ENCODE data around the gene NR3C2. TPM values are rescaled to one million over a fixed set of nuclear protein-coding genes. Genes with fewer than 3 reads are reported as not detected.

The NR3C2 gene
- total RNA-seq, 5 donors from 2014 or later (not counting 1 experiment from before 2014, with no cell fraction given): 33.5 to 60.4 (median 34.5) TPM

GRCh38 chr4:148275266-148275665 is 166.9 kb downstream of the NR3C2 start:
- no CpG with 5 or more reads among the region's 4 CpGs for WGBS (ENCODE audit: insufficient coverage)
- H3K4me1 Mint-ChIP-seq: peaks cover 36 to 44% (median 39%) of the 10 kb centered on the region in 3 donors
- H3K27me3 Mint-ChIP-seq: no peaks in the 10 kb centered on the region
- ChIA-PET CTCF (no interaction called here), POLR2A (no interaction called here)
- Histone ChIP-seq H3K4me1 (ENCODE audit: control insufficient read depth in 1 of 2, extremely low read depth in 1 of 2, insufficient read depth in 2 of 2, low read length in 2 of 2) (no peaks in the 10 kb centered on the region), H3K9me3 (no peaks in the 10 kb centered on the region), H3K4me3 (ENCODE audit: control insufficient read depth in 1 of 2, extremely low read depth in 1 of 2, low read length in 1 of 2) (no peak overlapping the region), H3K36me3 (ENCODE audit: control insufficient read depth in 2 of 2, extremely low read depth in 1 of 2, insufficient read depth in 1 of 2, low read length in 1 of 2) (no peaks in the 10 kb centered on the region), H3K27ac (ENCODE audit: low read length) (no peak overlapping the region), H3K27me3 (replicated peaks in 1 of 2; ENCODE audit: control insufficient read depth in 2 of 2, extremely low read depth in 1 of 2, insufficient read depth in 2 of 2, low read length in 1 of 2) (no peaks in the 10 kb centered on the region)
- no peak for ATAC-seq (replicated peaks in 1 of 4)
- peaks cover 9% of the 10 kb centered on the region for H3K36me3 Mint-ChIP-seq
- H3K9me3 Mint-ChIP-seq: no peaks in the 10 kb centered on the region
- no peak overlapping the region for H3K27ac Mint-ChIP-seq
- no peak overlapping the region for H3K4me3 Mint-ChIP-seq
- DNase-seq: no peak

DNA sequence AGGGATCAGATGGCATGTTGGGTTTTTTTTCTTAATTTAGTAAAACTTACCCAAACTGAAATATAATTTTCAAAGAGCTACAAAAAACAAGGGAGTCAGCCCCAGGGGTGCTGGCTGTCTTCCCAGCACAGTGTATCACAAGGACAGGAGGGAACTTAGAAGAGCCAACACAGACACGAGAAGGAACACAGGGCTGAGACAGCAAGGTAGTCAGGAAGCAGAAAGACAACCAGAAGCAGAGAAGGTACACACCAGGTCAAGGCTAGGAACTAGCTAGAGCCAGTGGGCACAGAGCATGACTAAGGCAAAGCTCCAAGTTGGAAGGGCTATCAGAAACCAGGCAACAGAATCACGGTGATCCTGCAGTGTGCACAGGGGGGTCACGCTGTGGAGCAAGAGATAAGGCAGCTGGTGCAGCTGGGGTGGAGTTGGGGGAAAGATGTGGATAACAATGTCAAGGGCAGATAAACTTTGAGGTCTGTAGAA is 168.7 kb downstream of the NR3C2 start:
- Mint-ChIP-seq H3K36me3 (peaks cover 13% of the 10 kb centered on the region), H3K4me1 (peaks cover 40 to 46% (median 45%) of the 10 kb centered on the region in 3 donors), H3K4me3 (no peak overlapping the region), H3K27ac (no peak overlapping the region), H3K27me3 (no peaks in the 10 kb centered on the region), H3K9me3 (no peaks in the 10 kb centered on the region)
- Histone ChIP-seq H3K27me3 (replicated peaks in 1 of 2; ENCODE audit: control insufficient read depth in 2 of 2, extremely low read depth in 1 of 2, insufficient read depth in 2 of 2, low read length in 1 of 2) (no peaks in the 10 kb centered on the region), H3K27ac (ENCODE audit: low read length) (no peak overlapping the region), H3K9me3 (no peaks in the 10 kb centered on the region), H3K36me3 (ENCODE audit: control insufficient read depth in 2 of 2, extremely low read depth in 1 of 2, insufficient read depth in 1 of 2, low read length in 1 of 2) (no peaks in the 10 kb centered on the region), H3K4me3 (ENCODE audit: control insufficient read depth in 1 of 2, extremely low read depth in 1 of 2, low read length in 1 of 2) (no peak overlapping the region), H3K4me1 (ENCODE audit: control insufficient read depth in 1 of 2, extremely low read depth in 1 of 2, insufficient read depth in 2 of 2, low read length in 2 of 2) (no peaks in the 10 kb centered on the region)
- ChIA-PET CTCF (interaction anchor here in 1 of 2 donors (0.6 kb wide), 1 partner anchor 309 kb away, joined by 3 read pairs; no protein-coding TSS in a partner anchor), POLR2A (interaction anchor here in 1 of 2 donors (0.5 kb wide), 1 partner anchor 315 kb away, joined by 3 read pairs; no protein-coding TSS in a partner anchor)
- 58% methylated on average over 3 of the region's 3 CpGs for WGBS (ENCODE audit: insufficient coverage)
- DNase-seq: no peak
- ATAC-seq (replicated peaks in 1 of 4): no peak

DNA sequence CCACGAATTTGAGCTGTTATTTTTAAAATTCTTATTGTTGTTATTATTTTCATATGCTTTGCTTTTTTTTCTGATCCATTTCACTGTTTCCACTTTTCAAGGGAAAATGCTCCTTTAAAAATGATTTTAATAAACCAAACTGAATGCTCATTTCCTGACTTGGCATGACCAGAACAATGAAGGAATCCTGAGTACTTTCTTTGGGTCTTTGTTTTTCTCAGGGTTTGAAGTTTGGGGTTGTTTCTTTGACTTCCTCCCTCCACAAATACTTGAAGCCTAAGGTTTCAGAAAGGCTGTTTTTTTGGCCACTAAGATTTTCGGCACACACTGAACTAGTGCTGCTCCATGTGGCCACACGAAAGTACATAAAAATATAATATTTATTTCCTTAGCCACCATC is 171.0 kb downstream of the NR3C2 start:
- DNase-seq (no peak), ATAC-seq (replicated peaks in 1 of 4) (no peak)
- H3K4me1 ChIP-seq (ENCODE audit: control insufficient read depth in 1 of 2, extremely low read depth in 1 of 2, insufficient read depth in 2 of 2, low read length in 2 of 2): no peaks in the 10 kb centered on the region
- ChIA-PET POLR2A (no interaction called here), CTCF (no interaction called here)
- H3K9me3 ChIP-seq: no peaks in the 10 kb centered on the region
- H3K36me3 ChIP-seq (ENCODE audit: control insufficient read depth in 2 of 2, extremely low read depth in 1 of 2, insufficient read depth in 1 of 2, low read length in 1 of 2): no peaks in the 10 kb centered on the region
- H3K27ac ChIP-seq (ENCODE audit: low read length): no peak overlapping the region
- Mint-ChIP-seq H3K4me1 (peaks cover 38 to 43% (median 39%) of the 10 kb centered on the region in 3 donors), H3K27me3 (no peaks in the 10 kb centered on the region), H3K27ac (no peak overlapping the region), H3K4me3 (no peak overlapping the region), H3K9me3 (no peaks in the 10 kb centered on the region), H3K36me3 (peaks cover 12% of the 10 kb centered on the region)
- H3K27me3 ChIP-seq (replicated peaks in 1 of 2; ENCODE audit: control insufficient read depth in 2 of 2, extremely low read depth in 1 of 2, insufficient read depth in 2 of 2, low read length in 1 of 2): no peaks in the 10 kb centered on the region
- WGBS (ENCODE audit: insufficient coverage): no CpG with 5 or more reads among the region's 3 CpGs
- no peak overlapping the region for H3K4me3 ChIP-seq (ENCODE audit: control insufficient read depth in 1 of 2, extremely low read depth in 1 of 2, low read length in 1 of 2)

DNA sequence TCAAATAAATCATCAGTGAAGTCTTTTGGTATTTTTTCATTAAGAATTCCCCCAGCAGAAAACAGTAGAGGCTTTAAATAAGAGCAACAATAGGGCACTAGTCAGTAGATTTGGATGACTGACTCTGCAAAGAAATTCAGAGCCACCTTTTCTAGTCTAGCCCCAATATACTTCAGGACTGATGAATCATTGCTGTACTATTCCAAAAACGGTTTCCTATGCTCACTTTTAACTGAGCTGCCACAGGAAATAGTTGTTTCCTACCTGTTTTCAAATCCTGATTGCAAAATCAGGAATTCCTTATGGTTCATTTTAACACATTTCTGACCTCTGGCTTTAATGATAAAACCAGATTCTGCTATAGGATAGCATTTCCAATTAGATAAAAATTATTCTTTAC is 171.6 kb downstream of the NR3C2 start:
- CTCF ChIA-PET: no interaction called here
- ATAC-seq (replicated peaks in 1 of 4): no peak

DNA sequence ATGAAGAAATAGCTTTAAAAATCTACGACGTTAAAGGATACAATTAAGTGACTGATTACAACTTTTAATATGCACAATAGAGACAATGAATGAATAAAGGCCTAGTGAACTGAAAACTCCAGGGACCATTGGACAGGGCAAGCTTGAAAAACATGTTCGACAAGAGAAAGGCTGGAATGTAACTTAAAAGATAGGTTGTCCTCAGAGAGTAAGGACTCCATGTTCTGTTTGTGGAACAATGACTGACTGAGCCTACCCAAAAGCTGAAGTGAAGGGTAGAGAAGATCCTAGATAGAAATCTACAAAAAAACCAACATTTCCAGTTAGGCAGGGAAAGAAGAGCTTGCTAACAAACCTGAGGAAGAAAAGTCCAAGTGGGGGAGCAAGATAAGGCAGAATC is 173.4 kb downstream of the NR3C2 start:
- Mint-ChIP-seq H3K36me3 (peaks cover 7% of the 10 kb centered on the region), H3K27me3 (no peaks in the 10 kb centered on the region), H3K4me3 (no peak overlapping the region), H3K9me3 (peaks cover 0 to under 1% (median 0%) of the 10 kb centered on the region in 3 donors), H3K27ac (no peak overlapping the region), H3K4me1 (peaks cover 34 to 41% (median 41%) of the 10 kb centered on the region in 3 donors)
- no peaks in the 10 kb centered on the region for H3K36me3 ChIP-seq (ENCODE audit: control insufficient read depth in 2 of 2, extremely low read depth in 1 of 2, insufficient read depth in 1 of 2, low read length in 1 of 2)
- no peak overlapping the region for H3K4me3 ChIP-seq (ENCODE audit: control insufficient read depth in 1 of 2, extremely low read depth in 1 of 2, low read length in 1 of 2)
- H3K9me3 ChIP-seq: no peaks in the 10 kb centered on the region
- no peak for ATAC-seq (replicated peaks in 1 of 4)
- H3K27me3 ChIP-seq (replicated peaks in 1 of 2; ENCODE audit: control insufficient read depth in 2 of 2, extremely low read depth in 1 of 2, insufficient read depth in 2 of 2, low read length in 1 of 2): no peaks in the 10 kb centered on the region
- no peak for DNase-seq
- POLR2A ChIA-PET: no interaction called here
- CTCF ChIA-PET: no interaction called here
- no peaks in the 10 kb centered on the region for H3K4me1 ChIP-seq (ENCODE audit: control insufficient read depth in 1 of 2, extremely low read depth in 1 of 2, insufficient read depth in 2 of 2, low read length in 2 of 2)
- WGBS (ENCODE audit: insufficient coverage): 100% methylated on average over 1 of the region's 3 CpGs
- no peak overlapping the region for H3K27ac ChIP-seq (ENCODE audit: low read length)

More for the DNA sequence above, 171.6 kb downstream of the NR3C2 start:
- no peak overlapping the region for H3K27ac ChIP-seq (ENCODE audit: low read length)
- Mint-ChIP-seq H3K4me3 (no peak overlapping the region), H3K36me3 (peaks cover 12% of the 10 kb centered on the region), H3K27me3 (no peaks in the 10 kb centered on the region), H3K9me3 (no peaks in the 10 kb centered on the region), H3K27ac (no peak overlapping the region), H3K4me1 (peaks cover 40 to 44% (median 41%) of the 10 kb centered on the region in 3 donors)
- no peak for DNase-seq
- H3K4me1 ChIP-seq (ENCODE audit: control insufficient read depth in 1 of 2, extremely low read depth in 1 of 2, insufficient read depth in 2 of 2, low read length in 2 of 2): no peaks in the 10 kb centered on the region
- 0% methylated on average over 1 of the region's 1 CpG for WGBS (ENCODE audit: insufficient coverage)
- POLR2A ChIA-PET: no interaction called here
- H3K9me3 ChIP-seq: no peaks in the 10 kb centered on the region
- no peaks in the 10 kb centered on the region for H3K36me3 ChIP-seq (ENCODE audit: control insufficient read depth in 2 of 2, extremely low read depth in 1 of 2, insufficient read depth in 1 of 2, low read length in 1 of 2)
- no peaks in the 10 kb centered on the region for H3K27me3 ChIP-seq (replicated peaks in 1 of 2; ENCODE audit: control insufficient read depth in 2 of 2, extremely low read depth in 1 of 2, insufficient read depth in 2 of 2, low read length in 1 of 2)
- H3K4me3 ChIP-seq (ENCODE audit: control insufficient read depth in 1 of 2, extremely low read depth in 1 of 2, low read length in 1 of 2): no peak overlapping the region

DNA sequence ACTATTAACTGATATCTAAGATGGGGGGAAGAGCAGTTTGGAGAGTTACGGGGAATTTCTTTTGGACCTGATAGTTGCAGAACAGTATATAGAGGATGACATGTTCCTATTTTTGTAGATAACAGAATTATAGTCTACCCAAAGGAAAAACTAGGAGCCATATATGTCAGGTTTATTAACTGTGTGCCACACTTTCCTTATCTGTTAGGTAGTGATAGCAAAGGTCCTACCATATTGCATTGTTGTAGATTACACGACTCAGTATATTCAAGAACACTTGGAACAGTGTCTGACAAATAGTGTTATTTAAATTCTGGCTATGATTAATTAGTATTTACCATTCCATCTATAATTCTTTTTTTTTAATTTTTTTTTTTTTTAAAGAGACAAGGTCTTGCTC is 175.3 kb downstream of the NR3C2 start:
- H3K9me3 Mint-ChIP-seq: peaks cover 0 to 4% (median 4%) of the 10 kb centered on the region in 3 donors
- peaks cover 11% of the 10 kb centered on the region for H3K36me3 Mint-ChIP-seq
- no peaks in the 10 kb centered on the region for H3K36me3 ChIP-seq (ENCODE audit: control insufficient read depth in 2 of 2, extremely low read depth in 1 of 2, insufficient read depth in 1 of 2, low read length in 1 of 2)
- CTCF ChIA-PET: no interaction called here
- no peak overlapping the region for H3K4me3 ChIP-seq (ENCODE audit: control insufficient read depth in 1 of 2, extremely low read depth in 1 of 2, low read length in 1 of 2)
- ATAC-seq (replicated peaks in 1 of 4): no peak
- POLR2A ChIA-PET: no interaction called here
- DNase-seq: no peak
- no peaks in the 10 kb centered on the region for H3K27me3 ChIP-seq (replicated peaks in 1 of 2; ENCODE audit: control insufficient read depth in 2 of 2, extremely low read depth in 1 of 2, insufficient read depth in 2 of 2, low read length in 1 of 2)
- no peaks in the 10 kb centered on the region for H3K27me3 Mint-ChIP-seq
- no peaks in the 10 kb centered on the region for H3K4me1 ChIP-seq (ENCODE audit: control insufficient read depth in 1 of 2, extremely low read depth in 1 of 2, insufficient read depth in 2 of 2, low read length in 2 of 2)
- no peak overlapping the region for H3K27ac Mint-ChIP-seq
- no peak overlapping the region for H3K27ac ChIP-seq (ENCODE audit: low read length)
- H3K4me3 Mint-ChIP-seq: no peak overlapping the region
- no CpG with 5 or more reads among the region's 2 CpGs for WGBS (ENCODE audit: insufficient coverage)
- peaks cover 36 to 45% (median 39%) of the 10 kb centered on the region in 3 donors for H3K4me1 Mint-ChIP-seq
- H3K9me3 ChIP-seq: no peaks in the 10 kb centered on the region

GRCh38 chr4:148266240-148266639 is 176.0 kb downstream of the NR3C2 start:
- 95% methylated on average over 7 of the region's 7 CpGs for WGBS (ENCODE audit: insufficient coverage)
- no peak overlapping the region for H3K4me3 ChIP-seq (ENCODE audit: control insufficient read depth in 1 of 2, extremely low read depth in 1 of 2, low read length in 1 of 2)
- H3K27me3 ChIP-seq (replicated peaks in 1 of 2; ENCODE audit: control insufficient read depth in 2 of 2, extremely low read depth in 1 of 2, insufficient read depth in 2 of 2, low read length in 1 of 2): no peaks in the 10 kb centered on the region
- Mint-ChIP-seq H3K27me3 (no peaks in the 10 kb centered on the region), H3K4me3 (no peak overlapping the region), H3K9me3 (peaks cover 0 to 4% (median 4%) of the 10 kb centered on the region in 3 donors), H3K27ac (no peak overlapping the region), H3K36me3 (peaks cover 13% of the 10 kb centered on the region), H3K4me1 (peaks cover 33 to 46% (median 36%) of the 10 kb centered on the region in 3 donors)
- DNase-seq: no peak
- H3K4me1 ChIP-seq (ENCODE audit: control insufficient read depth in 1 of 2, extremely low read depth in 1 of 2, insufficient read depth in 2 of 2, low read length in 2 of 2): no peaks in the 10 kb centered on the region
- ATAC-seq (replicated peaks in 1 of 4): no peak
- ChIA-PET POLR2A (no interaction called here), CTCF (no interaction called here)
- no peaks in the 10 kb centered on the region for H3K36me3 ChIP-seq (ENCODE audit: control insufficient read depth in 2 of 2, extremely low read depth in 1 of 2, insufficient read depth in 1 of 2, low read length in 1 of 2)
- no peaks in the 10 kb centered on the region for H3K9me3 ChIP-seq
- H3K27ac ChIP-seq (ENCODE audit: low read length): no peak overlapping the region
